ENCODE measurements around the gene LZTR1.

The LZTR1 gene

DNA sequence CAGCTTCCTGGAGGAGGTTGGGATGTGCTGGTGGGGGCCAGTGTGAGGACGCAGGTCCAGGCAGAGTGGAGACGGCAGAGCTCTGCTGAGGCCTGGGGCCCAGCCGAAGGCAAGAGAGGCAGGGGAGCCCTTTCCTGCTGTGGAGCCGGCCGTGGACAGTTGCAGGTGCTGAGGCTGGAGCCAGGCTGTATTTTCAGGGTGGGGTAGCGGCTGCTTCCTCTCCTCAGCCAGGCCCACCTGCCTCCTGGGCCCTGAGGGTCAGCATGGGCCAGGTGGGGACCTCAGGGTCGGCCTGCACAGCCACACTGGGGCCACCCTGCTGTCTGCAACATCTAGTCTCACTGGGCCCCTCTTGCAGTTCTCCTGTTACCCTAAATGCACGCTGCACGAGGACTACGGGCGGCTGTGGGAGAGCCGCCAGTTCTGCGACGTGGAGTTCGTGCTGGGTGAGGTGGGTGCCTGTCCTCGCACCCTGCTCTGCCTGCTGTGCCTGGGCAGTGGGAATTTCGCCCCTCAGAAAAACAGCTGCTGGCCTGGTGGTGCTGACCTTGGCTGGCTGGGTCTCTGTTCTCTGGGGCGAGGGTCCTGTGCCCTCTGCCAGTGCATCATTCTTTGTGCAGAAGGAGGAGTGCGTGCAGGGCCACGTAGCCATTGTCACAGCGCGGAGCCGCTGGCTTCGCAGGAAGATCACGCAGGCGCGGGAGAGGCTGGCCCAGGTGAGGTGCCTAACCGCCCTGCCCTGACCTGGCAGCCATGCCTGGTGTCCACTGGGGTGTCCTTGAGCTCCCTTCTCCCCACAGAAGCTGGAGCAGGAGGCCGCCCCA is 11.4 kb downstream of the LZTR1 start:
- H3K9me3 Mint-ChIP-seq, result no peaks in the 10 kb centered on the region
- TF ChIP-seq, protein P1, sequence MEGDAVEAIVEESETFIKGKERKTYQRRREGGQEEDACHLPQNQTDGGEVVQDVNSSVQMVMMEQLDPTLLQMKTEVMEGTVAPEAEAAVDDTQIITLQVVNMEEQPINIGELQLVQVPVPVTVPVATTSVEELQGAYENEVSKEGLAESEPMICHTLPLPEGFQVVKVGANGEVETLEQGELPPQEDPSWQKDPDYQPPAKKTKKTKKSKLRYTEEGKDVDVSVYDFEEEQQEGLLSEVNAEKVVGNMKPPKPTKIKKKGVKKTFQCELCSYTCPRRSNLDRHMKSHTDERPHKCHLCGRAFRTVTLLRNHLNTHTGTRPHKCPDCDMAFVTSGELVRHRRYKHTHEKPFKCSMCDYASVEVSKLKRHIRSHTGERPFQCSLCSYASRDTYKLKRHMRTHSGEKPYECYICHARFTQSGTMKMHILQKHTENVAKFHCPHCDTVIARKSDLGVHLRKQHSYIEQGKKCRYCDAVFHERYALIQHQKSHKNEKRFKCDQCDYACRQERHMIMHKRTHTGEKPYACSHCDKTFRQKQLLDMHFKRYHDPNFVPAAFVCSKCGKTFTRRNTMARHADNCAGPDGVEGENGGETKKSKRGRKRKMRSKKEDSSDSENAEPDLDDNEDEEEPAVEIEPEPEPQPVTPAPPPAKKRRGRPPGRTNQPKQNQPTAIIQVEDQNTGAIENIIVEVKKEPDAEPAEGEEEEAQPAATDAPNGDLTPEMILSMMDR (IDR thresholded peaks at IDR 0.05), result no peak
- no peaks in the 10 kb centered on the region for H3K4me1 Mint-ChIP-seq
- no peak for DNase-seq
- no peak overlapping the region for H3K27ac Mint-ChIP-seq
- no peaks in the 10 kb centered on the region for H3K27me3 Mint-ChIP-seq (ENCODE audit: low read depth, poor library complexity)
- no peak overlapping the region for H3K4me3 Mint-ChIP-seq
- no peaks in the 10 kb centered on the region for H3K36me3 Mint-ChIP-seq (ENCODE audit: low read depth)

DNA sequence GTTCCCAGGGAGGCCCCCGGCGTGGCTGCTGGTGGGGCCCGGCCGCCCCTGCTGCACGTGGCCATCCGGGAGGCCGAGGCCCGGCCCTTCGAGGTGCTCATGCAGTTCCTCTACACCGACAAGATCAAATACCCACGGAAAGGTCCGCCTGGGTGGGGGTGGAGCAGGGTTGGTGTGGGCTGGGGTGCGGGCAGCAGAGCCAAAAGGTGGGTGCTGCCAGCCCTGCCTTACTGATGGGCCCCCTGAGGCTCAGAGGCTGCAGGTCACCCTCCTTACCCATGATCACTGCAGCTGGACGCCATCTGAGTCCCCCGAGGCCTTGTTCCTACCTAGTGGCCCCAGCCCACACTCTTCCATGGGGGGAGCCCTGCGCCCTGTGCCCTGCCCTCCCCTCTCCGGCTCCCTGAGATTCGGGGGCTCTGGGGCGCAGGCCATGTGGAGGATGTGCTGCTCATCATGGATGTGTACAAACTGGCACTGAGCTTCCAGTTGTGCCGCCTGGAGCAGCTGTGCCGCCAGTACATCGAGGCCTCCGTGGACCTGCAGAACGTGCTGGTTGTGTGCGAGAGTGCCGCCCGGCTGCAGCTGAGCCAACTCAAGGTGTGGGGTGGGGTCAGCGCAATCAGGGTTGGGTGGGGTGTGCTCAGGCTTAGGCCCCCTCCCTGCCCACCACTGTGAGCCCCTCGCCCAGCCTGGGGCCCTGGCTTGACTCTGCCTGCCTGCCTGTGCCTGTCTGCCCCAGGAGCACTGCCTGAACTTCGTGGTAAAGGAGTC is 12.2 kb downstream of the LZTR1 start:
- no peaks in the 10 kb centered on the region for H3K36me3 Mint-ChIP-seq (ENCODE audit: low read depth)
- DNase-seq, result no peak
- H3K27ac Mint-ChIP-seq, result no peak overlapping the region
- no peaks in the 10 kb centered on the region for H3K9me3 Mint-ChIP-seq
- TF ChIP-seq, protein P1 (IDR thresholded peaks at IDR 0.05), result no peak
- no peaks in the 10 kb centered on the region for H3K27me3 Mint-ChIP-seq (ENCODE audit: low read depth, poor library complexity)
- H3K4me1 Mint-ChIP-seq, result no peaks in the 10 kb centered on the region
- H3K4me3 Mint-ChIP-seq, result no peak overlapping the region

DNA sequence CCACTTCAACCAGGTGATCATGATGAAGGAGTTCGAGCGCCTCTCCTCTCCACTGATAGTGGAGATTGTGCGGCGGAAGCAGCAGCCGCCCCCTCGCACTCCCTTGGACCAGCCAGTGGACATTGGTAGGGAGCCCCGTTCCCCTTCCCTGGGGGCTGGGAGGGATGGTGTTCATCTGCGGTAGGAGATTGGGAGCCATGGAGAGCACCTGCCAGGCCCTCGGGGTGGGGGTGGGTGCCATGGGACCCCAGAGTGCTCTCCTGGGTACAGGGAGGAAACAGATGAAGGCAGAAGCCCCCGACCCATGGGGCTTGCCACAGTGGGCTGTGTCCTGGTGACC is 12.8 kb downstream of the LZTR1 start:
- H3K36me3 Mint-ChIP-seq (ENCODE audit: low read depth), result no peaks in the 10 kb centered on the region
- no peaks in the 10 kb centered on the region for H3K27me3 Mint-ChIP-seq (ENCODE audit: low read depth, poor library complexity)
- TF ChIP-seq, protein P1 (IDR thresholded peaks at IDR 0.05), result no peak
- no peaks in the 10 kb centered on the region for H3K4me1 Mint-ChIP-seq
- H3K27ac Mint-ChIP-seq, result no peak overlapping the region
- no peaks in the 10 kb centered on the region for H3K9me3 Mint-ChIP-seq
- DNase-seq, result no peak
- H3K4me3 Mint-ChIP-seq, result no peak overlapping the region

DNA sequence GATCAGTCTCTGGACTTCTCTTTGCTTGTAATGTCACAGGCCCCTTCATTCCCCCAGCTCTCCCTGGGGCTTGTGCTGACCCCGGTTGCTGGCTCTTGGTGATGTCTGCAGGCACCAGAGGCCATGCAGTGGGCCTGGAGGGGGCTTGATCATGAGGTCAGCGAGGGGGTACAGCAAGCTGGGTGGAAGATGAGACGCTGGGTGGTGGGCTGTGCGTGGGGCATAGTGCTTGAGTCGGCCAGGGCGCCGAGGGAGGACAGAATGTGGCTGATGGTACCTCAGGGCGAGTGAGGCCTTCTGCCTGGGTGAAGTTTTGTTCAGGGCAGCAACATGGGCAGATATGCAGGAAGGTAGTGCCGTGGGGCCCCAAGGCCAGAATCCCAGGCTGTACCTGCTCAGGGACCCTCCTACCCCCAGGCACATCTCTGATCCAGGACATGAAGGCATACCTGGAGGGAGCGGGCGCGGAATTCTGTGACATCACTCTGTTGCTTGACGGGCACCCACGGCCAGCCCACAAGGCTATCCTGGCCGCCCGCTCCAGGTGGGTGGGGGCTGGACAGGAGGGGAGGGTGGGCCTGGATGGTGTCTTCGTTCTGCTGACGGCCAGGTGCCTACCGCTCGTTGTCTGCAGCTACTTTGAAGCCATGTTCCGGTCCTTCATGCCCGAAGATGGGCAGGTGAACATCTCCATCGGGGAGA is 13.4 kb downstream of the LZTR1 start:
- H3K4me1 Mint-ChIP-seq, result peaks cover 5% of the 10 kb centered on the region
- no peak overlapping the region for H3K4me3 Mint-ChIP-seq
- H3K27ac Mint-ChIP-seq, result peak overlapping the region; percentile 48
- no peak for DNase-seq
- H3K27me3 Mint-ChIP-seq (ENCODE audit: low read depth, poor library complexity), result no peaks in the 10 kb centered on the region
- TF ChIP-seq, protein P1 (IDR thresholded peaks at IDR 0.05), result no peak
- H3K36me3 Mint-ChIP-seq (ENCODE audit: low read depth), result no peaks in the 10 kb centered on the region
- H3K9me3 Mint-ChIP-seq, result no peaks in the 10 kb centered on the region

DNA sequence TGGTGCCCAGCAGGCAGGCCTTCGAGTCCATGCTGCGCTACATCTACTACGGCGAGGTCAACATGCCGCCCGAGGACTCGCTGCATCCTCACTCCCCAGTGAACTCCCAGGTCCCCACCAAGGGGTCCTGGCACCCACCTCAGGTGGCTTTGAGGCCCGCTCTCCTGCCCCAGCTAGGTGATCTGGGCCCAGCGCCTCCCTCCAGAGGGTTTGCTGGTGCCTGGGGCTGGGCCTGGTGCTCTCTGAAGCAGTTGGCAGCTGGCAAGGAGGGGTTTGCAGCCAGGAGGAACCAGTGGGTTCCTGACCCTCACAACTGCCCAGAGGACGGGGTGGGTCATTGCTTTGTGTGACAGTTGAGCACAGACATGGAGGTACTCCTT is 13.9 kb downstream of the LZTR1 start:
- Mint-ChIP-seq H3K36me3 (ENCODE audit: low read depth) (no peaks in the 10 kb centered on the region), H3K9me3 (no peaks in the 10 kb centered on the region), H3K27ac (no peak overlapping the region), H3K4me1 (peaks cover 11% of the 10 kb centered on the region), H3K4me3 (no peak overlapping the region), H3K27me3 (ENCODE audit: low read depth, poor library complexity) (no peaks in the 10 kb centered on the region)
- TF ChIP-seq, protein P1 (IDR thresholded peaks at IDR 0.05), result no peak
- no peak for DNase-seq

All from nephron progenitor cell (in vitro differentiated cells).